ENCODE results near the gene FSHR. TPM values are rescaled to one million over a fixed set of nuclear protein-coding genes. Genes with fewer than 3 reads are reported as not detected.

FSHR gene
- total RNA-seq, 1 donor from 2014 or later, result not detected

GRCh38 chr2:49174750-49175149, 20.4 kb upstream of the FSHR start:
- Mint-ChIP-seq H3K27me3 (ENCODE audit: unreplicated experiment) (no peaks in the 10 kb centered on the region), H3K9me3 (ENCODE audit: unreplicated experiment) (peaks cover 4% of the 10 kb centered on the region), H3K4me1 (ENCODE audit: unreplicated experiment) (no peaks in the 10 kb centered on the region), H3K27ac (ENCODE audit: unreplicated experiment) (no peak overlapping the region), H3K36me3 (ENCODE audit: unreplicated experiment) (no peaks in the 10 kb centered on the region), H3K4me3 (ENCODE audit: unreplicated experiment) (no peak overlapping the region)
- no peak for DNase-seq (ENCODE audit: extremely low spot score, unreplicated experiment)
- TF ChIP-seq, protein P1, sequence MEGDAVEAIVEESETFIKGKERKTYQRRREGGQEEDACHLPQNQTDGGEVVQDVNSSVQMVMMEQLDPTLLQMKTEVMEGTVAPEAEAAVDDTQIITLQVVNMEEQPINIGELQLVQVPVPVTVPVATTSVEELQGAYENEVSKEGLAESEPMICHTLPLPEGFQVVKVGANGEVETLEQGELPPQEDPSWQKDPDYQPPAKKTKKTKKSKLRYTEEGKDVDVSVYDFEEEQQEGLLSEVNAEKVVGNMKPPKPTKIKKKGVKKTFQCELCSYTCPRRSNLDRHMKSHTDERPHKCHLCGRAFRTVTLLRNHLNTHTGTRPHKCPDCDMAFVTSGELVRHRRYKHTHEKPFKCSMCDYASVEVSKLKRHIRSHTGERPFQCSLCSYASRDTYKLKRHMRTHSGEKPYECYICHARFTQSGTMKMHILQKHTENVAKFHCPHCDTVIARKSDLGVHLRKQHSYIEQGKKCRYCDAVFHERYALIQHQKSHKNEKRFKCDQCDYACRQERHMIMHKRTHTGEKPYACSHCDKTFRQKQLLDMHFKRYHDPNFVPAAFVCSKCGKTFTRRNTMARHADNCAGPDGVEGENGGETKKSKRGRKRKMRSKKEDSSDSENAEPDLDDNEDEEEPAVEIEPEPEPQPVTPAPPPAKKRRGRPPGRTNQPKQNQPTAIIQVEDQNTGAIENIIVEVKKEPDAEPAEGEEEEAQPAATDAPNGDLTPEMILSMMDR (IDR thresholded peaks at IDR 0.05), result no peak

DNA sequence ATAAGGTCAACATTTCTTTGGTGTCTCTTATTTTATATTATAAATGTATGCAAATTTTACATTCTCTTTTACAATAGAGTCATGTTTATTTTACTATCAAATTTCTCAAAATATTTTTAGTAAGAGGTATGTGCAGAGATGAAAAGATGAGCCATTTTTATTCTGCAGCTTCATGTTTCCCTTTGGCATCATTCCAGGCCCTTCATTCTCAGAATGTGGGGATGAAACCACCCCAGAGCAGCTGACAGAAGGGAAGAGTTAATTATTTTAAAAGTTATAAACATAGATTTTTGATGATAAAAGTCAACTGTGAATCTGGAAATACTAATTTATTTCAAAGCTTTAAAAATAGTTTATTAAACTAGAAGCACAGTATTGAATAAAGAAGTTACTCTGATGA, 12.8 kb upstream of the FSHR start:
- Mint-ChIP-seq H3K36me3 (ENCODE audit: unreplicated experiment) (no peaks in the 10 kb centered on the region), H3K27me3 (ENCODE audit: unreplicated experiment) (no peaks in the 10 kb centered on the region), H3K27ac (ENCODE audit: unreplicated experiment) (no peak overlapping the region), H3K4me1 (ENCODE audit: unreplicated experiment) (no peaks in the 10 kb centered on the region), H3K9me3 (ENCODE audit: unreplicated experiment) (no peaks in the 10 kb centered on the region), H3K4me3 (ENCODE audit: unreplicated experiment) (no peak overlapping the region)
- no peak for DNase-seq (ENCODE audit: extremely low spot score, unreplicated experiment)
- TF ChIP-seq, protein P1 (IDR thresholded peaks at IDR 0.05), result no peak

GRCh38 chr2:49165662-49166061, 11.3 kb upstream of the FSHR start:
- no peak overlapping the region for H3K27ac Mint-ChIP-seq (ENCODE audit: unreplicated experiment)
- no peak for DNase-seq (ENCODE audit: extremely low spot score, unreplicated experiment)
- H3K4me3 Mint-ChIP-seq (ENCODE audit: unreplicated experiment), result no peak overlapping the region
- TF ChIP-seq, protein P1 (IDR thresholded peaks at IDR 0.05), result no peak
- no peaks in the 10 kb centered on the region for H3K36me3 Mint-ChIP-seq (ENCODE audit: unreplicated experiment)
- H3K4me1 Mint-ChIP-seq (ENCODE audit: unreplicated experiment), result no peaks in the 10 kb centered on the region
- no peaks in the 10 kb centered on the region for H3K27me3 Mint-ChIP-seq (ENCODE audit: unreplicated experiment)
- no peaks in the 10 kb centered on the region for H3K9me3 Mint-ChIP-seq (ENCODE audit: unreplicated experiment)

GRCh38 chr2:49164729-49165128, 10.4 kb upstream of the FSHR start:
- DNase-seq (ENCODE audit: extremely low spot score, unreplicated experiment), result no peak
- H3K4me1 Mint-ChIP-seq (ENCODE audit: unreplicated experiment), result no peaks in the 10 kb centered on the region
- TF ChIP-seq, protein P1 (IDR thresholded peaks at IDR 0.05), result no peak
- no peaks in the 10 kb centered on the region for H3K27me3 Mint-ChIP-seq (ENCODE audit: unreplicated experiment)
- H3K27ac Mint-ChIP-seq (ENCODE audit: unreplicated experiment), result no peak overlapping the region
- H3K4me3 Mint-ChIP-seq (ENCODE audit: unreplicated experiment), result no peak overlapping the region
- H3K9me3 Mint-ChIP-seq (ENCODE audit: unreplicated experiment), result no peaks in the 10 kb centered on the region
- no peaks in the 10 kb centered on the region for H3K36me3 Mint-ChIP-seq (ENCODE audit: unreplicated experiment)

DNA sequence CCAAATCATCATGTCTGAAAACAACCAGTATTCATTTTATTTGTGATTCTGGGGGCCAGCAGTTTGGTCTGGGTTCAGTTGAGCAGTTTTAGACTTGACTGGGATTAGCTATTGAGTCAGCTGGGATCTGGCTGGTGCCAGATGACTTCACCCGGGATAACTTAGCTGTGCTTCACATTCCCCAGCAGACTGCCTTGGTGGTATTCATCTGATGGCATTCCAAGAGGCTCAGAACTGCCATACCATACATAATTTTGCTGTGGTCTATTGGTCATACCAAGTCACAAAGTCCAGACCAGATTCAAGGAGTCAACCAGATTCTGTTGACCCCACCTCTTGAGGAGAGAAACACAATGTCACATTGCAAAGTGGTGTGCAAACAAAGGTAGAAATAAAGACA, 7.8 kb upstream of the FSHR start:
- H3K9me3 Mint-ChIP-seq (ENCODE audit: unreplicated experiment), result no peaks in the 10 kb centered on the region
- TF ChIP-seq, protein P1 (IDR thresholded peaks at IDR 0.05), result no peak
- no peak overlapping the region for H3K27ac Mint-ChIP-seq (ENCODE audit: unreplicated experiment)
- H3K4me3 Mint-ChIP-seq (ENCODE audit: unreplicated experiment), result no peak overlapping the region
- no peaks in the 10 kb centered on the region for H3K27me3 Mint-ChIP-seq (ENCODE audit: unreplicated experiment)
- DNase-seq (ENCODE audit: extremely low spot score, unreplicated experiment), result no peak
- no peaks in the 10 kb centered on the region for H3K36me3 Mint-ChIP-seq (ENCODE audit: unreplicated experiment)
- H3K4me1 Mint-ChIP-seq (ENCODE audit: unreplicated experiment), result no peaks in the 10 kb centered on the region

Data from osteocyte (in vitro differentiated cells).